ENCODE results near the gene F13A1. TPM values are rescaled to one million over a fixed set of nuclear protein-coding genes. Genes with fewer than 3 reads are reported as not detected.

F13A1 gene
- total RNA-seq, result 10 to 100 TPM; 15.3 to 49.4 TPM

DNA sequence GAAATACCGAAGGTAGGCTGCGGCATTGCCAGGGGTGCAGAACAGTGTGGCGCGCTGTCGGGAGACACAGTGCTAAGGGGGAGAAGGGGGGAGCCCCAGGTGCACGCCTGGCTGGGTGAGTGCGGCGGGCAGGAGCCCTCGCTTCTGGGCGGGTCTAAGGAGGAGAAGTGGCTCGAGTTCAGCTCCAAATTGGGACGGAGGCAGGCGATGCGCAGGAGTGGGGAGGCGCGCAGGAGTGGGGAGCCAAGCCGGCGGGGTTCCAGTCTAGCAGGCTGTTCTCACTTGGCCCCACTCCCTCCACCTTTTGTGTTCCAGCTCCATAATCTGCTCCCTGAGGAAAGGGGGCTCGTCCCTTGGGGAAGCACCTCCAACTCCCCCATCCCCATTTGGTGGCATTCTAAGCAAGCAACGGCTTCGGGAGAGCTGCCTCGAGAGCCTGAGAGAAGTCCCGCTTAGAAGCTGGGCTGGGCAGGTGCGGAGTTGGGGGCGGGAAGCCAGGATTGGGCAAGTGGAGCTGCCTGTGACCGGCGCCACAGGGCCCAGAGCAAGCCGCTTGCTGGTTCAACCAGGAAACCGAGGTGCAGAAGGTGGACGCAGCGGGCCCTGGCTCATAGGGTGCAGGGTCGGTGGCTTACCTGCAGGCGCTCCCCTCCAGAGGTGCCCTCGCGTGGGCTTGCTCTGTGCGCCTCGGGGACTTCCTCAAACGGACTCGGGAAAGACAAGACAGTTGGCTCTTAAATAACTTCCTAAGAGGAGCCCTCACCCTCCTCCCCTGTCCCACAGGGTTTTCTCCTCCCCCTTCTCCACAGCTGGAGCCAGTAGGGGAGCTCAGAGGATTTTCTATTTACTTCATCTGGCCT lies at the start of gene F13A1:
Gene F13A1 (minus strand): TSS at position 711 of the 860 bp plus-strand sequence. CDS start 1,998 bp downstream, outside the sequence.
- H3K27me3 ChIP-seq, result no peaks in the 10 kb centered on the region
- no peak within 1 kb of the TSS for H3K9ac ChIP-seq (ENCODE audit: low read depth in 2 of 2, low read length in 2 of 2)
- H3K4me3 ChIP-seq, result no peak within 1 kb of the TSS
- H3K9me3 ChIP-seq, result no peaks in the 10 kb centered on the region
- H3K4me1 ChIP-seq, result no peaks in the 10 kb centered on the region
- no peak for DNase-seq
- H3K36me3 ChIP-seq, result no peaks in the 10 kb centered on the region
- H3K27ac ChIP-seq, result no peak within 1 kb of the TSS
- intact Hi-C loops (cut with DNase I), result loop anchor here (5.0 kb wide), 1 partner anchor 98 kb away; no protein-coding TSS in a partner anchor
- TF ChIP-seq, protein P1, sequence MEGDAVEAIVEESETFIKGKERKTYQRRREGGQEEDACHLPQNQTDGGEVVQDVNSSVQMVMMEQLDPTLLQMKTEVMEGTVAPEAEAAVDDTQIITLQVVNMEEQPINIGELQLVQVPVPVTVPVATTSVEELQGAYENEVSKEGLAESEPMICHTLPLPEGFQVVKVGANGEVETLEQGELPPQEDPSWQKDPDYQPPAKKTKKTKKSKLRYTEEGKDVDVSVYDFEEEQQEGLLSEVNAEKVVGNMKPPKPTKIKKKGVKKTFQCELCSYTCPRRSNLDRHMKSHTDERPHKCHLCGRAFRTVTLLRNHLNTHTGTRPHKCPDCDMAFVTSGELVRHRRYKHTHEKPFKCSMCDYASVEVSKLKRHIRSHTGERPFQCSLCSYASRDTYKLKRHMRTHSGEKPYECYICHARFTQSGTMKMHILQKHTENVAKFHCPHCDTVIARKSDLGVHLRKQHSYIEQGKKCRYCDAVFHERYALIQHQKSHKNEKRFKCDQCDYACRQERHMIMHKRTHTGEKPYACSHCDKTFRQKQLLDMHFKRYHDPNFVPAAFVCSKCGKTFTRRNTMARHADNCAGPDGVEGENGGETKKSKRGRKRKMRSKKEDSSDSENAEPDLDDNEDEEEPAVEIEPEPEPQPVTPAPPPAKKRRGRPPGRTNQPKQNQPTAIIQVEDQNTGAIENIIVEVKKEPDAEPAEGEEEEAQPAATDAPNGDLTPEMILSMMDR (IDR thresholded peaks at IDR 0.05), result no peak

DNA sequence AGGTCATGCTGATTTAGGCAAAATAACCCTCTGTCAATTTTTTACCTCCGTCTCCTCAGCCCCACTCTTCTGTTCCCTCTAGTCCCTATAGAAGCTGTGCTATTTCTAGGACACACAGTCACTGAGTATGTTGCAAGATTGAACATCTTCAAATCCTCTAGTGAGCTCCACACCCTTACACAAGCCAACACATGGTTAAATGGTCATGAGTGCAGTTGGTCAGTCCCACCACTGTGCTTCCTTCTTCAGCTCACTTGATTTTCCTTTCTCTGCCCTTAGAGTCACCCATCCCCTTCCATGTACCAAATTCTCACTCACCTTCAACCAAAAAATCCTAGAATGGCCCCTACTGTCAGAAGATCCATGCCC lies 48.2 kb upstream of the F13A1 start:
- DNase-seq, result no peak
- no peak overlapping the region for H3K9ac ChIP-seq (ENCODE audit: low read depth in 2 of 2, low read length in 2 of 2)
- no peaks in the 10 kb centered on the region for H3K4me1 ChIP-seq
- H3K27ac ChIP-seq, result no peak overlapping the region
- H3K9me3 ChIP-seq, result no peaks in the 10 kb centered on the region
- H3K27me3 ChIP-seq, result no peaks in the 10 kb centered on the region
- intact Hi-C loops (cut with DNase I), result no loop called here
- TF ChIP-seq, protein P1 (IDR thresholded peaks at IDR 0.05), result no peak
- H3K4me3 ChIP-seq, result no peak overlapping the region
- no peaks in the 10 kb centered on the region for H3K36me3 ChIP-seq

DNA sequence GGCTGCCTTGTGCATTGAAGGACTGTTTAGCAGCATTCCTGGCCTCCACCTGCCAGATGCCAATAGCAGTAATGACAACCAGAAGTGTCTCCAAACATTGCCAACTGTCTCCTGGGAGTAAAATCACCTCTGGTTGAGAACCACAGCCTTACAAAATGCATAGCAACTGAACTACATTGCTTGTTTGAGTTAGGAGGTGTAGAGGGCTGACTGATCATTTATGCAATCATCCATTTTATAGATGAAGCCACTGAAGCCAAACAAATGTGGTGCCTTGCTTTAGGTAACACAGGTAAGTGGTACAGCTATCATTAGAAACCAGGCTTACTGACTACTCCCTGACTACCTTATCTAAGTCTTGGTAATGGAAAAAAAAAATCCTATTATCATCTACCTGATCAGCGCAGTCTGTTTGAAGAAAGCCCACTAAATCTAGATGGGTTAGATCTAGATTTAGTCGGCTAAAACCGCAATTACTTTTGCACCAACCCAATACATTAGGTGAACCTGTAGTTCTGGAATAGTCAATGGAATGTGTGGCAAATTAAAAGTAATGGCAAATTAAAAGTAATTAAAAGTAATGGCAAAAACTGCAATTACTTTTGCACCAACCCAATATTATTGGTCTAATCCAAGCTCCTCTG lies 47.7 kb upstream of the F13A1 start:
- Histone ChIP-seq H3K36me3 (no peaks in the 10 kb centered on the region), H3K4me1 (no peaks in the 10 kb centered on the region), H3K4me3 (no peak overlapping the region), H3K27me3 (no peaks in the 10 kb centered on the region), H3K9me3 (no peaks in the 10 kb centered on the region), H3K9ac (ENCODE audit: low read depth in 2 of 2, low read length in 2 of 2) (no peak overlapping the region), H3K27ac (no peak overlapping the region)
- DNase-seq, result no peak
- intact Hi-C loops (cut with DNase I), result no loop called here
- TF ChIP-seq, protein P1 (IDR thresholded peaks at IDR 0.05), result no peak

DNA sequence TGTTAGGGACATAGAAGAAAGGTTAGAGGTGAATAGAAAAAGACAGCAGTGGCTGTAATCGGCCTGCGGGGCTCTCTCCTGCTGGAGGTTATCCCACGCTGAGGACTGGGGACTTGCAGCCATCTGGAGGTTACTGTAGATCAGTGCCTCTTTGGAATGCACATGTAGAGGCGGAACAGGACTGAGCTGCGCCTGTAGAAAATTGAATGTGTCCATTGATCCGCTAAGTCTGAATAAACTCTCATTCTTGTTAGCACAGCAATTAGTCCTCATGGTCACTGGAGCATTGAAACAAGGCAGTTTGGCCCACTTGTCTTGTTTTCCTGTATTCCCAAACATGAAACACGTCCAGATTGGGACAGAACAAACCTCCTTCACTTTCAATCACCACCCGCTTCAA lies 46.3 kb upstream of the F13A1 start:
- Histone ChIP-seq H3K9ac (ENCODE audit: low read depth in 2 of 2, low read length in 2 of 2) (no peak overlapping the region), H3K27me3 (no peaks in the 10 kb centered on the region), H3K4me1 (no peaks in the 10 kb centered on the region), H3K36me3 (no peaks in the 10 kb centered on the region), H3K27ac (no peak overlapping the region), H3K4me3 (no peak overlapping the region), H3K9me3 (no peaks in the 10 kb centered on the region)
- no peak for DNase-seq
- intact Hi-C loops (cut with DNase I), result no loop called here
- TF ChIP-seq, protein P1 (IDR thresholded peaks at IDR 0.05), result no peak

DNA sequence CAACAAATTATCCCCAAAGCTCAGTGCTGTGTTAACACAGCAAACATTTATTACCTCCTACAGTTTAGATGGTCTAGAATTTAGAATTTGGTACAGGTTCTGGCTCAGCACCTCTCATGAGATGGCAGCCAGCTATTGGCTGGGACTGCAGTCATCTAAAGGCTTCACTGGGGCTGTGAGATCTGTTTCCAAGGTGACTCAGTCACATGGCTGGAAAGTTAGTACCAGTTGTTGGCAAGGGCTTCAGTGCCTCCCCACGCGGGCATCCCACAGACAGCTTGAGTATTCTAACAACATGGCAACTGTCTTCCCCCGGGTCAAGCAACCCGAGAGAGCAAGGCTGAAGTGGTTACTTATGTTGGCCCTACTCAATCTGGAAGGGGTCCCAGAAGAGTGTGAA lies 44.8 kb upstream of the F13A1 start:
- H3K36me3 ChIP-seq, result no peaks in the 10 kb centered on the region
- H3K4me3 ChIP-seq, result no peak overlapping the region
- H3K27ac ChIP-seq, result no peak overlapping the region
- TF ChIP-seq, protein P1 (IDR thresholded peaks at IDR 0.05), result no peak
- no peaks in the 10 kb centered on the region for H3K9me3 ChIP-seq
- intact Hi-C loops (cut with DNase I), result no loop called here
- DNase-seq, result no peak
- no peaks in the 10 kb centered on the region for H3K27me3 ChIP-seq
- no peak overlapping the region for H3K9ac ChIP-seq (ENCODE audit: low read depth in 2 of 2, low read length in 2 of 2)
- no peaks in the 10 kb centered on the region for H3K4me1 ChIP-seq
